ENCODE data around the gene LILRB4.

DNA sequence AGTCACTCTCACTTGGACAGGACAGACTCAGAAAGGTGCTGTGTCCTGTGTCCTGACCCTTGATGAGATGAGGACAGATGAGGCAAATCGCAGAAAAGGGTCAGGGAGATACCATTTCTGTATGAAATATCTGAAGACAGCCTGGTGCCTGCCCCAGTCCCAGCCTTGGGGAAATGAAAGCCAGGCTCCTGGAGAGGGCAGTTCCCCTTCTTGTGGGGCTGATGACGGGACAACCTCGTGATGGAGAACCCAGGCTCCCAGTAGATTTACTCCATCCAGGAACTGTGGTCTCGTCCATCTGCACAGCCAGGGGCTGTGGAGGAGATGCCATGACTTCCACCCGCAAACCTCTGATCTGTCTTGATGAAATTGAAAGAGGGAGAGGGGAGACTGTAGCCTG is 18.7 kb upstream of the LILRB4 start:
- no peak for TF ChIP-seq EZH2 (IDR thresholded peaks at IDR 0.05; ENCODE audit: insufficient read depth, poor library complexity, severe bottlenecking)
- no peak for TF ChIP-seq EZH2phosphoT487 (IDR thresholded peaks at IDR 0.05; ENCODE audit: insufficient read depth, low read depth)
